Fibroblast of lung (primary cell): ENCODE results near the gene ALX3. TPM values are rescaled to one million over a fixed set of nuclear protein-coding genes. Genes with fewer than 3 reads are reported as not detected.

ENCODE experiments used
- DNase-seq, 2 donors: peaks; one replicate each; pipeline versions ENCODE4 v3.0.0 to v3.0.0-alpha.2; 2010; ENCODE audit warnings: low read depth in 2 of 2
- H2AFZ ChIP-seq: 2 replicates; pipeline ENCODE4 v1.5.1; 2012; ENCODE audit warnings: low read length, control low read depth, inconsistent platforms
- H3K27ac ChIP-seq: 2 replicates; pipeline ENCODE4 v1.5.1; 2011; ENCODE audit warnings: low read length, control low read depth; ENCODE audit not compliant: insufficient read depth
- H3K27me3 ChIP-seq: 2 replicates; pipeline ENCODE4 v1.5.1; 2011; ENCODE audit warnings: mild to moderate bottlenecking, low read length; ENCODE audit not compliant: control insufficient read depth, insufficient read depth
- H3K36me3 ChIP-seq: 2 replicates; pipeline ENCODE4 v1.5.1; 2011; ENCODE audit warnings: low read length; ENCODE audit not compliant: control insufficient read depth, insufficient read depth
- H3K4me1 ChIP-seq: 2 replicates; pipeline ENCODE4 v1.5.1; 2011; ENCODE audit warnings: low read length; ENCODE audit not compliant: control insufficient read depth, insufficient read depth; ENCODE audit errors: extremely low read depth
- H3K4me2 ChIP-seq: 2 replicates; pipeline ENCODE4 v1.5.1; 2011; ENCODE audit warnings: low read length, control low read depth; ENCODE audit not compliant: insufficient read depth; ENCODE audit errors: extremely low read depth
- H3K4me3 ChIP-seq, 4 experiments: fragments of 200-600 bp in 1 of 4; sonication (generic) in 1 of 4; replicated peaks in 1 of 4; 2 replicates each; pipeline ENCODE4 v1.5.1; 2011 to 2016; ENCODE audit warnings: low read length in 4 of 4, low read depth in 3 of 4, mild to moderate bottlenecking in 3 of 4, control low read depth in 2 of 4, inconsistent platforms in 1 of 4, mixed read lengths in 1 of 4; ENCODE audit not compliant: insufficient read depth in 1 of 4; ENCODE audit errors: control extremely low read depth in 1 of 4
- H3K79me2 ChIP-seq: 2 replicates; pipeline ENCODE4 v1.5.1; 2012; ENCODE audit warnings: mild to moderate bottlenecking, low read length, inconsistent platforms; ENCODE audit not compliant: control insufficient read depth, insufficient read depth
- H3K9ac ChIP-seq: 2 replicates; pipeline ENCODE4 v1.5.1; 2011; ENCODE audit warnings: mild to moderate bottlenecking, low read length, control low read depth; ENCODE audit not compliant: insufficient read depth
- H3K9me3 ChIP-seq: 2 replicates; pipeline ENCODE4 v1.5.1; 2012; ENCODE audit warnings: low read depth, low read length; ENCODE audit not compliant: control insufficient read depth, insufficient read depth
- H4K20me1 ChIP-seq: 2 replicates; pipeline ENCODE4 v1.5.1; 2011; ENCODE audit warnings: low read length; ENCODE audit not compliant: control insufficient read depth, insufficient read depth; ENCODE audit errors: extremely low read depth
- EZH2 ChIP-seq: IDR thresholded peaks from 2 replicates; pipeline ENCODE4 v1.5.1; 2012; ENCODE audit warnings: low read length, control low read depth, mild to moderate bottlenecking; ENCODE audit errors: missing control alignments
- polyA plus RNA-seq, 2 donors: library from polyadenylated mRNA; depleted of rRNA in 1 of 2; stranded (reverse) in 1 of 2; unstranded in 1 of 2; fragments of >200 nt; gene quantifications; 2 replicates each; pipeline ENCODE4 v1.2.1, GENCODE V29; 2011 to 2012; ENCODE audit warnings: missing spikeins in 1 of 2
- total RNA-seq: library from RNA; depleted of rRNA; stranded (reverse); fragments of >200 nt; gene quantifications from 2 replicates; pipeline ENCODE4 v1.2.1, GENCODE V29; 2014
- TF ChIP-seq, protein P1 (sequence below), 2 donors: IDR thresholded peaks in 1 of 2; conservative IDR thresholded peaks in 1 of 2; 1 replicate in 1 of 2; 2 replicates in 1 of 2; pipeline ENCODE4 v1.5.1; 2011 to 2012; ENCODE audit warnings: low read length in 2 of 2, control low read depth in 1 of 2, inconsistent platforms in 1 of 2, low read depth in 1 of 2, mild to moderate bottlenecking in 1 of 2

Gene ALX3
- total and polyA plus RNA-seq, 2 donors (not counting 1 experiment from before 2014, with no cell fraction given): not detected

DNA sequence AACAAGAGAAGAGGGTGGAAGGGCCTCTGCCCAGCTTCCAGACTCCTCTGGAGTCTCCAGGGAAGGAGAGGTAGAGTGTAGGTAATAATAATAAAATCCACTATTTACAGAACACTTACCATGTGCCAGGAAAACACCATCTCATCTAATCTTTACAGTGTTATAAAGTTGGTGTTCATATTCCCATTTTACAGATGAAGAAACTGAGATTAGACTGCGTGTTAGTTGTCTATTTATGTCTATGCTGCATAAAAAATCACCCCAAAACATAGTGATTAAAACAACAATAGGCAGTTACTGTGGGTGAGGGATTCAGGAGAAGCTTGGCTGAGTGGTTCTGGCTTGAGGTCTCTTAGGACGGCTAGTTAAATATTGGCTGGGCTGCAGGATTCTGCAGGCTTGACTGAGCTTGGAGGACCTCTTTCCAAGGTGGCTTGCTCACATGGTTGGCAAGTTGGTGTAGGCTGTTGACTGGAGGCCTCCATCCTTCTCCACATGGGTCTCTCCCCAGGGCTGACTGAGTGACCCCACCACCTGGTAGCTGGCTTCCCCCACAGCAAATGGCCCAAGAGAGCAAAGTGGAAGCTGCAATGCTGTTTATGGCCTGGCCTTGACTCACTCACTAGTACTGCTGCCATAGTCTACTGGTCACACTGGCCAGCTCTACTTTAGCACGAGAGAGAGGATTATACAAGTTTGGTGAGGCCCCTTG, 6.5 kb upstream of the ALX3 start:
- no peak overlapping the region for H3K9ac ChIP-seq
- no peaks in the 10 kb centered on the region for H3K4me1 ChIP-seq
- H3K27me3 ChIP-seq: peaks cover 26% of the 10 kb centered on the region
- no peaks in the 10 kb centered on the region for H4K20me1 ChIP-seq
- no peak for DNase-seq
- no peak overlapping the region for H3K4me2 ChIP-seq
- no peaks in the 10 kb centered on the region for H3K79me2 ChIP-seq
- H2AFZ ChIP-seq: no peak overlapping the region
- TF ChIP-seq, protein P1, sequence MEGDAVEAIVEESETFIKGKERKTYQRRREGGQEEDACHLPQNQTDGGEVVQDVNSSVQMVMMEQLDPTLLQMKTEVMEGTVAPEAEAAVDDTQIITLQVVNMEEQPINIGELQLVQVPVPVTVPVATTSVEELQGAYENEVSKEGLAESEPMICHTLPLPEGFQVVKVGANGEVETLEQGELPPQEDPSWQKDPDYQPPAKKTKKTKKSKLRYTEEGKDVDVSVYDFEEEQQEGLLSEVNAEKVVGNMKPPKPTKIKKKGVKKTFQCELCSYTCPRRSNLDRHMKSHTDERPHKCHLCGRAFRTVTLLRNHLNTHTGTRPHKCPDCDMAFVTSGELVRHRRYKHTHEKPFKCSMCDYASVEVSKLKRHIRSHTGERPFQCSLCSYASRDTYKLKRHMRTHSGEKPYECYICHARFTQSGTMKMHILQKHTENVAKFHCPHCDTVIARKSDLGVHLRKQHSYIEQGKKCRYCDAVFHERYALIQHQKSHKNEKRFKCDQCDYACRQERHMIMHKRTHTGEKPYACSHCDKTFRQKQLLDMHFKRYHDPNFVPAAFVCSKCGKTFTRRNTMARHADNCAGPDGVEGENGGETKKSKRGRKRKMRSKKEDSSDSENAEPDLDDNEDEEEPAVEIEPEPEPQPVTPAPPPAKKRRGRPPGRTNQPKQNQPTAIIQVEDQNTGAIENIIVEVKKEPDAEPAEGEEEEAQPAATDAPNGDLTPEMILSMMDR (conservative IDR thresholded peaks at IDR 0.05 in 1 of 2, IDR thresholded peaks at IDR 0.05 in 1 of 2; ENCODE audit: low read depth in 1 of 2, low read length in 2 of 2): no peak
- no peak for TF ChIP-seq EZH2
- no peaks in the 10 kb centered on the region for H3K36me3 ChIP-seq
- no peak overlapping the region for H3K27ac ChIP-seq
- H3K9me3 ChIP-seq: no peaks in the 10 kb centered on the region
- H3K4me3 ChIP-seq: no peak overlapping the region

DNA sequence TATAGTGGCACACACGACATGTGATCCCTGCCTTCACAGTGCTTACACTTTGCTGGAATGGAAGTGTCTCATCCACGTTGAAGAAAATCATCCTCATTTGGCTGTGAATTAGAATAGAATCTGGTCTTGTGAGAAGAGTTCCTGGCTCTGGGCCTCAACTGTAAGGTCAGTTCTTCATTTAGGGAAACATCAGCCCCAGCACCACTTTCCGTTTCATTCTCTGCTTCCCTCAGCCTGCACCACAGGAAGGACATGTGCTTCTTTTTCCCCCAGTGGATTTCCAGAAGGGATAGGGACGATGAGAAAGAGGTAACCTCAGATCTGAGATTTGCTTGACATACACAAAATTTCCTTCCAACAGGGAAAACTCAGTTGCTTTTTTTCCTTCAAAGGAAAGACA, 3.7 kb upstream of the ALX3 start:
- H3K27ac ChIP-seq: no peak overlapping the region
- peaks cover 49% of the 10 kb centered on the region for H3K27me3 ChIP-seq
- TF ChIP-seq, protein P1 (conservative IDR thresholded peaks at IDR 0.05 in 1 of 2, IDR thresholded peaks at IDR 0.05 in 1 of 2; ENCODE audit: low read depth in 1 of 2, low read length in 2 of 2): no peak

DNA sequence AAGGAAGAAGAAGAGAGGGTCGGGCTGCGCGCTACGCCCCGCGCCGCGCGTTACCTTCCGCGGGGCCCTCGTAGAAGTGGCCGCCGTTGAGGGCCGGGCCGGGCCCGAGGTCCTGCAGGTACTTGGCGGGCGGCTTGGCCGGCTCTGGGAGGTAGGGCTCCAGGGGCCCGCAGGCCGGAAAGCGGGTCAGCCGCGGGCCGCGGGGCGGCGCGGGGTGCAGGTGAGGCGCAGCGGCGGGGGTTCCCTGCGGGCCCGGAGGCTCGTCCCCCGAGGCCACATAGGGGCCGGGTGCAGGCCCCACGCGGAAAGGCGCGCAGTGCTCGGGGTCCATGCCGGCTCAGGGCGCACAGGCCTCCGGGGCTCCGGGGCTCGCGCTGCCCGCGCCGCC, 196 bp downstream of the ALX3 start:
- H3K4me3 ChIP-seq: no peak overlapping the region
- no peak for TF ChIP-seq EZH2
- TF ChIP-seq, protein P1 (conservative IDR thresholded peaks at IDR 0.05 in 1 of 2, IDR thresholded peaks at IDR 0.05 in 1 of 2; ENCODE audit: low read depth in 1 of 2, low read length in 2 of 2): no peak
- no peaks in the 10 kb centered on the region for H4K20me1 ChIP-seq
- H3K9me3 ChIP-seq: no peaks in the 10 kb centered on the region
- no peak overlapping the region for H3K9ac ChIP-seq
- H3K4me2 ChIP-seq: no peak overlapping the region
- H3K79me2 ChIP-seq: no peaks in the 10 kb centered on the region
- no peaks in the 10 kb centered on the region for H3K36me3 ChIP-seq
- H3K4me1 ChIP-seq: no peaks in the 10 kb centered on the region
- H3K27ac ChIP-seq: no peak overlapping the region
- no peak overlapping the region for H2AFZ ChIP-seq
- DNase-seq: no peak
- peaks cover 70% of the 10 kb centered on the region for H3K27me3 ChIP-seq

More for the DNA sequence above, 3.7 kb upstream of the ALX3 start:
- Histone ChIP-seq H2AFZ (no peak overlapping the region), H3K4me1 (no peaks in the 10 kb centered on the region), H3K79me2 (no peaks in the 10 kb centered on the region), H4K20me1 (no peaks in the 10 kb centered on the region), H3K9ac (no peak overlapping the region), H3K4me3 (no peak overlapping the region), H3K9me3 (no peaks in the 10 kb centered on the region), H3K36me3 (no peaks in the 10 kb centered on the region), H3K4me2 (no peak overlapping the region)
- no peak for DNase-seq
